ENCODE results near the gene MUC2. TPM values are rescaled to one million over a fixed set of nuclear protein-coding genes. Genes with fewer than 3 reads are reported as not detected.

MUC2 gene
- total RNA-seq, 2 experiments from 2014 or later: not detected

DNA sequence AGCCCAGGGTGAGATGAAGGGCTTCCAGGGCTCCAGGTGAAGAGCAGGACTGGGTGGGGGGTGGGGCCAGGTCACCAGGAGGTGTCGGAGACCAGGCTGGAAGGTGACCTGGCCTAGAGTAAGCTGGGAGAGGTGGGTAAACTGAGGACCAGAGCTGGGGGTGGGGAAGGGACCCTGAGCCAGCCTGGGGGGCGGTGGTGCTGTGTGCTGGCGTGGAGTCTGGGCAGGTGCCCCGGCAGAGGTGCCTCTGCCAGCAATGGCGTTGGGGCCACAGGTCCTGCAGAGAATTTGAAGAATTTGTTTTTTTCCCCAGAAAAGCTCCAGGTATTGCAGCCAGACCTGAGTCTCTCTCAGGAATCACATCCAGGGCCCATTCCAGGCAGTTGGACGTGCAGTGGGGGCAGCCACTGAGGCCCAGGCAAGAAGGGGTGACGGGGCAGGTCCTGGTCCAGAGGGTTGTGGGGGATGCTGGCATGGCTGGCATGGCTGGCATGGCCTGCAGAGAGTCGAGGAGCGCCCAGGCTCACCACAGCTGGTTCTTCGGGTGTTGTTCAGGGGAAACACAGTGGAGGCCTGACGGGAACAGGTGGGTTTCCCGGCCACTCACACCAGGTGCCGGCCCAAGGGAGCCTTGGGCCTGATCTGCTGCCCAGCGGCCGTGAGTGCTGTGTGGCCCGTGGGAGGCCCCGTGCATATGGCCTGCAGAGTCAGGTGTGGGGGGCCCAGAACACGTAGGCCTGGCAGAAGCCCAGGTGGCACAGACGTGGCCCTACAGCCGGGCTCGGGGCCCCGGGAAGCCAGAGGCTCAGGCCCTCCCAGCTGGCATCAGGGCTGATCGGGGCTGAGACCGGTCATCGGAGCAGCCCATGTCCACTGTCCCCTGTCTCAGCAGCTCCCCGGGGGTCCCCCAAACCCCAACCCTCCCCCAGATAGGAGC lies 31.8 kb upstream of the MUC2 start:
- CTCF ChIA-PET (ENCODE audit: unreplicated experiment): interaction anchor here (0.6 kb wide), 1 partner anchor 455 kb away, joined by 11 read pairs; no protein-coding TSS in a partner anchor
- TF ChIP-seq, protein P1, sequence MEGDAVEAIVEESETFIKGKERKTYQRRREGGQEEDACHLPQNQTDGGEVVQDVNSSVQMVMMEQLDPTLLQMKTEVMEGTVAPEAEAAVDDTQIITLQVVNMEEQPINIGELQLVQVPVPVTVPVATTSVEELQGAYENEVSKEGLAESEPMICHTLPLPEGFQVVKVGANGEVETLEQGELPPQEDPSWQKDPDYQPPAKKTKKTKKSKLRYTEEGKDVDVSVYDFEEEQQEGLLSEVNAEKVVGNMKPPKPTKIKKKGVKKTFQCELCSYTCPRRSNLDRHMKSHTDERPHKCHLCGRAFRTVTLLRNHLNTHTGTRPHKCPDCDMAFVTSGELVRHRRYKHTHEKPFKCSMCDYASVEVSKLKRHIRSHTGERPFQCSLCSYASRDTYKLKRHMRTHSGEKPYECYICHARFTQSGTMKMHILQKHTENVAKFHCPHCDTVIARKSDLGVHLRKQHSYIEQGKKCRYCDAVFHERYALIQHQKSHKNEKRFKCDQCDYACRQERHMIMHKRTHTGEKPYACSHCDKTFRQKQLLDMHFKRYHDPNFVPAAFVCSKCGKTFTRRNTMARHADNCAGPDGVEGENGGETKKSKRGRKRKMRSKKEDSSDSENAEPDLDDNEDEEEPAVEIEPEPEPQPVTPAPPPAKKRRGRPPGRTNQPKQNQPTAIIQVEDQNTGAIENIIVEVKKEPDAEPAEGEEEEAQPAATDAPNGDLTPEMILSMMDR (conservative IDR thresholded peaks at IDR 0.05; ENCODE audit: low read length): no peak
- TF ChIP-seq EZH2phosphoT487 (IDR thresholded peaks at IDR 0.05; ENCODE audit: borderline replicate concordance, low read depth, low read length): no peak
- Histone ChIP-seq H3K4me2 (ENCODE audit: low read length) (no peak overlapping the region), H3K27ac (ENCODE audit: low read depth, low read length, poor library complexity, severe bottlenecking) (no peak overlapping the region), H3K4me3 (ENCODE audit: low read depth, low read length, poor library complexity, severe bottlenecking) (no peak overlapping the region), H3K36me3 (ENCODE audit: insufficient read depth, low read length) (no peaks in the 10 kb centered on the region), H3K9me3 (ENCODE audit: low read length) (no peaks in the 10 kb centered on the region), H3K4me1 (ENCODE audit: insufficient read depth, low read length, poor library complexity, severe bottlenecking) (no peaks in the 10 kb centered on the region), H4K20me1 (ENCODE audit: insufficient read depth, low read length) (no peaks in the 10 kb centered on the region), H3K79me2 (ENCODE audit: insufficient read depth, low read depth, low read length) (no peaks in the 10 kb centered on the region), H3K9me2 (ENCODE audit: insufficient read depth, low read length) (no peaks in the 10 kb centered on the region), H2AFZ (ENCODE audit: low read length) (no peak overlapping the region)
- no peak for DNase-seq (ENCODE audit: low spot score)
- intact Hi-C loops (cut with micrococcal nuclease; ENCODE audit: unreplicated experiment): no loop called here
- no TSS peak for BruUV-seq (replicated peaks)
- POLR2A ChIA-PET: no interaction called here

DNA sequence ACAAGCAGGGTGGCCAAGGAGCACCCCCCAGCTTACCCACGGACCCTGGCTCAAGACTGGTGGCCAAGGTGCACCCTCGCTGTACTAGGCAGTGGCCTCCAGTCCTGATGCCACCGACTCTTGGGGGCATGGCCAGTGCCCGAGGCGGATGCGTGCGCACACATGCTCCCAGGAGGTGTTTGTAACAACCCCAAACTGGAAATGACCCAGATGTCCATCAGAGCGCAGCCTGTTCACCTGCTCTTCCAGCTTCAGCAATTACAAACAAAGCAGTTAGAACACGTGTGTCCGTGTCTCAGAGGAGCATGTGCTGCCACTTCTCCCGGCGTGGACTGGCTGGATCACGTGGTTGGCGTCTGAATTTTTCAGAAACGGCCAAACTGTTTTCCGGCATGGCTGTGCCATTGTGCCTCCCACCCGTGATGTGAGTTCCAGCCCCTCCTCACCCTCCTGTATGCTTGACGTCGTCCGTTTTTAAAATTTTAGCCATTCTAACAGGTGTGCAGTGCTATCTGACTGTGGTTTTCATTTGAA lies 31.0 kb upstream of the MUC2 start:
- POLR2A ChIA-PET: no interaction called here
- Histone ChIP-seq H4K20me1 (ENCODE audit: insufficient read depth, low read length) (no peaks in the 10 kb centered on the region), H3K9me3 (ENCODE audit: low read length) (no peaks in the 10 kb centered on the region), H3K4me1 (ENCODE audit: insufficient read depth, low read length, poor library complexity, severe bottlenecking) (no peaks in the 10 kb centered on the region), H3K79me2 (ENCODE audit: insufficient read depth, low read depth, low read length) (no peaks in the 10 kb centered on the region), H3K4me3 (ENCODE audit: low read depth, low read length, poor library complexity, severe bottlenecking) (no peak overlapping the region), H3K27ac (ENCODE audit: low read depth, low read length, poor library complexity, severe bottlenecking) (no peak overlapping the region), H2AFZ (ENCODE audit: low read length) (no peak overlapping the region), H3K4me2 (ENCODE audit: low read length) (no peak overlapping the region), H3K36me3 (ENCODE audit: insufficient read depth, low read length) (no peaks in the 10 kb centered on the region), H3K9me2 (ENCODE audit: insufficient read depth, low read length) (no peaks in the 10 kb centered on the region)
- intact Hi-C loops (cut with micrococcal nuclease; ENCODE audit: unreplicated experiment): no loop called here
- TF ChIP-seq EZH2phosphoT487 (IDR thresholded peaks at IDR 0.05; ENCODE audit: borderline replicate concordance, low read depth, low read length): no peak
- TF ChIP-seq, protein P1 (conservative IDR thresholded peaks at IDR 0.05; ENCODE audit: low read length): no peak
- no TSS peak for BruUV-seq (replicated peaks)
- CTCF ChIA-PET (ENCODE audit: unreplicated experiment): interaction anchor here (0.6 kb wide), 1 partner anchor 455 kb away, joined by 11 read pairs; no protein-coding TSS in a partner anchor
- DNase-seq (ENCODE audit: low spot score): no peak

DNA sequence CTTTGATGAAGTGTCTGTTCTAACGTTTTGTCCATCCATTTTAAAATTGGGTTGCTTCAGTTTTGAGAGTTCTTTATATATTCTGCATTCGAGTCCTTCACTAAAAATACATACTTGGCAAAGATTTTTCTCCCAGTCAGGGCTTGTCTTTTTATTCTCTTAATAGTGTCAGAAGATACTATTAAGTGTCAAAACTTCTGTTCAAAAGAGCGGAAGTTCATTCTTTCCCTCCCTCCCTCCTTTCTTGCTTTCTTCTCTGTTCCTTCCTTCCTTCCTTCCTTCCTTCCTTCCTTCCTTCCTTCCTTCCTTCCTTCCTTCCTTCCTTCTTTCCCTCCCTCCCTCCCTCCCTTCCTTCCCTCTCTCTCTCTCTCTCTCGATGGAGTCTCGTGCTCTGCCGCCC lies 30.5 kb upstream of the MUC2 start:
- no peak overlapping the region for H3K4me3 ChIP-seq (ENCODE audit: low read depth, low read length, poor library complexity, severe bottlenecking)
- intact Hi-C loops (cut with micrococcal nuclease; ENCODE audit: unreplicated experiment): no loop called here
- no TSS peak for BruUV-seq (replicated peaks)

More for the DNA sequence above, 30.5 kb upstream of the MUC2 start:
- H3K36me3 ChIP-seq (ENCODE audit: insufficient read depth, low read length): no peaks in the 10 kb centered on the region
- H2AFZ ChIP-seq (ENCODE audit: low read length): no peak overlapping the region
- no peak overlapping the region for H3K27ac ChIP-seq (ENCODE audit: low read depth, low read length, poor library complexity, severe bottlenecking)
- no peaks in the 10 kb centered on the region for H3K4me1 ChIP-seq (ENCODE audit: insufficient read depth, low read length, poor library complexity, severe bottlenecking)
- H3K9me3 ChIP-seq (ENCODE audit: low read length): no peaks in the 10 kb centered on the region
- no peaks in the 10 kb centered on the region for H4K20me1 ChIP-seq (ENCODE audit: insufficient read depth, low read length)
- CTCF ChIA-PET (ENCODE audit: unreplicated experiment): no interaction called here
- no peaks in the 10 kb centered on the region for H3K79me2 ChIP-seq (ENCODE audit: insufficient read depth, low read depth, low read length)
- H3K9me2 ChIP-seq (ENCODE audit: insufficient read depth, low read length): no peaks in the 10 kb centered on the region
- POLR2A ChIA-PET: no interaction called here
- no peak overlapping the region for H3K4me2 ChIP-seq (ENCODE audit: low read length)
- no peak for DNase-seq (ENCODE audit: low spot score)
- no peak for TF ChIP-seq EZH2phosphoT487 (IDR thresholded peaks at IDR 0.05; ENCODE audit: borderline replicate concordance, low read depth, low read length)
- TF ChIP-seq, protein P1 (conservative IDR thresholded peaks at IDR 0.05; ENCODE audit: low read length): no peak
